MM.1S (cell line): ENCODE measurements around the gene UBL4B.

Source experiments
- DNase-seq: peaks from one replicate; pipeline ENCODE4 v3.0.0-alpha.2; 2015
- H2AFZ ChIP-seq: fragments of 300-600 bp; sonication (generic); 2 replicates; pipeline ENCODE4 v1.6.0; 2016; ENCODE audit warnings: antibody characterized with exemption, low read length
- H3F3A ChIP-seq: fragments of 300-600 bp; sonication (generic); 2 replicates; pipeline ENCODE4 v1.6.1; 2016; ENCODE audit warnings: mild to moderate bottlenecking, antibody characterized with exemption, low read length, moderate library complexity, mixed read lengths; ENCODE audit not compliant: insufficient read depth
- H3K27ac ChIP-seq: fragments of 300-600 bp; sonication (generic); 2 replicates; pipeline ENCODE4 v1.5.1; 2016; ENCODE audit warnings: mild to moderate bottlenecking, low read length
- H3K27me3 ChIP-seq: fragments of 300-600 bp; sonication (generic); replicated peaks from 2 replicates; pipeline ENCODE4 v1.6.0; 2016; ENCODE audit warnings: low read length; ENCODE audit not compliant: insufficient read depth
- H3K36me3 ChIP-seq: fragments of 300-600 bp; sonication (generic); replicated peaks from 2 replicates; pipeline ENCODE4 v1.6.1; 2016; ENCODE audit warnings: mild to moderate bottlenecking, low read length, mixed read lengths; ENCODE audit not compliant: insufficient read depth
- H3K4me1 ChIP-seq: fragments of 300-600 bp; sonication (generic); 2 replicates; pipeline ENCODE4 v1.6.1; 2016; ENCODE audit warnings: low read length, mixed read lengths
- H3K4me2 ChIP-seq: fragments of 300-600 bp; sonication (generic); 2 replicates; pipeline ENCODE4 v1.6.0; 2016; ENCODE audit warnings: low read depth, low read length
- H3K4me3 ChIP-seq: fragments of 300-600 bp; sonication (generic); 2 replicates; pipeline ENCODE4 v1.5.1; 2016; ENCODE audit warnings: low read length, mixed read lengths
- H3K79me2 ChIP-seq: fragments of 300-600 bp; sonication (generic); 2 replicates; pipeline ENCODE4 v1.6.1; 2016; ENCODE audit warnings: mixed run types, low read length, mixed read lengths
- H3K9ac ChIP-seq: fragments of 300-600 bp; sonication (generic); 2 replicates; pipeline ENCODE4 v1.6.1; 2016; ENCODE audit warnings: low read length, mixed read lengths
- H3K9me2 ChIP-seq: fragments of 300-600 bp; sonication (generic); replicated peaks from 2 replicates; pipeline ENCODE4 v1.6.1; 2016; ENCODE audit warnings: mild to moderate bottlenecking, low read length, mixed read lengths; ENCODE audit not compliant: insufficient read depth
- H3K9me3 ChIP-seq: fragments of 300-600 bp; sonication (generic); replicated peaks from 2 replicates; pipeline ENCODE4 v1.6.1; 2016; ENCODE audit warnings: mild to moderate bottlenecking, low read length, mixed read lengths; ENCODE audit not compliant: insufficient read depth
- H4K20me1 ChIP-seq: fragments of 300-600 bp; sonication (generic); 2 replicates; pipeline ENCODE4 v1.6.1; 2016; ENCODE audit warnings: mild to moderate bottlenecking, low read length, moderate library complexity, mixed read lengths; ENCODE audit not compliant: insufficient read depth
- EZH2 ChIP-seq: fragments of 300-600 bp; sonication (generic); optimal IDR thresholded peaks from 2 replicates; pipeline ENCODE3; 2017; ENCODE audit warnings: low read depth, mild to moderate bottlenecking, antibody characterized with exemption, low read length, mixed read lengths
- EZH2phosphoT487 ChIP-seq: fragments of 300-600 bp; sonication (generic); IDR thresholded peaks from 2 replicates; pipeline ENCODE4 v1.6.1; 2018; ENCODE audit warnings: antibody characterized with exemption, low read length
- TF ChIP-seq, protein P1 (sequence below): fragments of 300-600 bp; sonication (generic); IDR thresholded peaks from 2 replicates; pipeline ENCODE4 v1.5.1; 2016; ENCODE audit warnings: antibody characterized with exemption, low read length, mixed read lengths

The UBL4B gene

DNA sequence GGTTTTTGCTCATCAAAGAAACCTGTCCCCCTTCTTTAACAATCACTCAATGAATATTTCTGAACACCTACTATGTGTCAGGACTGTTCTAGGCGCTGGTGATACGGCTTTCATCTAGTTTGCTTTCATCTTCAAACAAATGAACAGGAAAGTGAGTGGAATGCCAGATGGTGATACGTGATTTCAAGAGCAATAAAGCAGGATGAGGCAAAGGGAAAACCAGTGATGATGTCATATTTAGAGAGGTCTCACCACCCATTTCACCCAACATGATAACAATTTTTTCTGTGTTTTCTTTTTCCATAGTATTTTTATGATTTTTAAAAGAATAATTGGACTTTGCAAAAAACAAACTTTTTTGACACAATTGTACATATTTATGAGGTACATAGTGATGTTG, 26.7 kb downstream of the UBL4B start:
- Histone ChIP-seq H3K27me3 (no peaks in the 10 kb centered on the region), H3K27ac (no peak overlapping the region)

DNA sequence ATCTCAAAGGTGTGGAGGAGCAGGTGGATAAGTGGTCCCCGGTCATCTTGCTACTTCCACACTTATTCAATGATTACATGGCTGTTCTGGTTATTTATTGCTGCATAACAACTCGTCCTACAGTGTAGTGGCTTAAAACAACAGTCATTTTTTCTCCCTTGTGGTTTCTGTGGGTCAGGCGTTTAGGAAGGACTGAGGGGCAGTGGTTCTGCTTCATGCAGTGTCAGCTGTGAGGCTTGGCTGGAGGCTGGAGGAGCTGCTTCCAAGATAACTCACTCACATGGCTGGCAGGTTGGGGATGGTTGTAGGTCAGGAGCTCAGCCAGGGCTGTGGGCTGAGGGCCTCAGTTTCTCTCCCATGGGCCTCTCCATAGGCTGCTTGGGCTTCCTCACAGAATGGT, 32.1 kb downstream of the UBL4B start:
- H4K20me1 ChIP-seq = no peaks in the 10 kb centered on the region
- H3K9me3 ChIP-seq = no peaks in the 10 kb centered on the region
- no peak overlapping the region for H2AFZ ChIP-seq
- no peak overlapping the region for H3K4me3 ChIP-seq
- H3K4me2 ChIP-seq = no peak overlapping the region
- H3K9ac ChIP-seq = no peak overlapping the region
- no peaks in the 10 kb centered on the region for H3K9me2 ChIP-seq
- no peaks in the 10 kb centered on the region for H3K27me3 ChIP-seq
- no peaks in the 10 kb centered on the region for H3K36me3 ChIP-seq
- no peak overlapping the region for H3K27ac ChIP-seq
- H3K4me1 ChIP-seq = no peaks in the 10 kb centered on the region
- H3F3A ChIP-seq = no peaks in the 10 kb centered on the region
- DNase-seq = no peak
- TF ChIP-seq EZH2phosphoT487 (no peak), EZH2 (no peak)
- TF ChIP-seq, protein P1, sequence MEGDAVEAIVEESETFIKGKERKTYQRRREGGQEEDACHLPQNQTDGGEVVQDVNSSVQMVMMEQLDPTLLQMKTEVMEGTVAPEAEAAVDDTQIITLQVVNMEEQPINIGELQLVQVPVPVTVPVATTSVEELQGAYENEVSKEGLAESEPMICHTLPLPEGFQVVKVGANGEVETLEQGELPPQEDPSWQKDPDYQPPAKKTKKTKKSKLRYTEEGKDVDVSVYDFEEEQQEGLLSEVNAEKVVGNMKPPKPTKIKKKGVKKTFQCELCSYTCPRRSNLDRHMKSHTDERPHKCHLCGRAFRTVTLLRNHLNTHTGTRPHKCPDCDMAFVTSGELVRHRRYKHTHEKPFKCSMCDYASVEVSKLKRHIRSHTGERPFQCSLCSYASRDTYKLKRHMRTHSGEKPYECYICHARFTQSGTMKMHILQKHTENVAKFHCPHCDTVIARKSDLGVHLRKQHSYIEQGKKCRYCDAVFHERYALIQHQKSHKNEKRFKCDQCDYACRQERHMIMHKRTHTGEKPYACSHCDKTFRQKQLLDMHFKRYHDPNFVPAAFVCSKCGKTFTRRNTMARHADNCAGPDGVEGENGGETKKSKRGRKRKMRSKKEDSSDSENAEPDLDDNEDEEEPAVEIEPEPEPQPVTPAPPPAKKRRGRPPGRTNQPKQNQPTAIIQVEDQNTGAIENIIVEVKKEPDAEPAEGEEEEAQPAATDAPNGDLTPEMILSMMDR = no peak
- no peaks in the 10 kb centered on the region for H3K79me2 ChIP-seq

More for the DNA sequence above, 26.7 kb downstream of the UBL4B start:
- Histone ChIP-seq H4K20me1 (no peaks in the 10 kb centered on the region), H3K36me3 (no peaks in the 10 kb centered on the region), H3K9me2 (no peaks in the 10 kb centered on the region), H3K9me3 (no peaks in the 10 kb centered on the region), H3F3A (no peaks in the 10 kb centered on the region), H3K4me3 (no peak overlapping the region), H3K79me2 (no peaks in the 10 kb centered on the region), H3K4me2 (no peak overlapping the region), H3K4me1 (peaks cover 15% of the 10 kb centered on the region), H3K9ac (no peak overlapping the region), H2AFZ (no peak overlapping the region)
- DNase-seq = no peak
- TF ChIP-seq, protein P1 = no peak
- no peak for TF ChIP-seq EZH2phosphoT487
- no peak for TF ChIP-seq EZH2

DNA sequence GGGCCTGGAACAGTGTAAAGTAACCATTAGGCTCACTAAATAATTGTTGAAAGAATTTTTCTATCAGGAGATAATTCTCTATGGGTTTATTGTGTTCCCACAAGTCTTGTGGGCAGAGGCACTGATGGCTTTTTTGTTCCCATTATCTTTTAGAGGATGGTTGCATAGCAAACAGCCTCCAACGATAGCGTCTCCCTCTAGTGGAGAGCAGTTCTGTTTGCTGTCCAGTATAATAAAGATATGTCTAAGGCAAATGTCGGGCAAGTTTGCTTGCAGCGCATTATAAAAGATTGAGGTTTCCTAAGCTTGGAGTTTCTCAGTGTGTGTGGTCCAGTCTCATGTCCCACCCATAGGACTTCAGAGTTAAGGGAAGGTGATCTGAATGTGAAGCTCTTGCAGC, 36.7 kb downstream of the UBL4B start:
- H3K4me3 ChIP-seq = no peak overlapping the region
- H3K36me3 ChIP-seq = no peaks in the 10 kb centered on the region
- no peaks in the 10 kb centered on the region for H4K20me1 ChIP-seq
- H3K4me2 ChIP-seq = no peak overlapping the region
- TF ChIP-seq, protein P1 = no peak; the same call in 1 of the 2 replicates
- TF ChIP-seq EZH2phosphoT487 (no peak), EZH2 (no peak)
- no peak overlapping the region for H2AFZ ChIP-seq
- no peaks in the 10 kb centered on the region for H3K9me3 ChIP-seq
- no peaks in the 10 kb centered on the region for H3F3A ChIP-seq
- H3K27ac ChIP-seq = no peak overlapping the region
- H3K4me1 ChIP-seq = no peaks in the 10 kb centered on the region
- no peak for DNase-seq
- H3K9ac ChIP-seq = no peak overlapping the region
- no peaks in the 10 kb centered on the region for H3K27me3 ChIP-seq
- no peaks in the 10 kb centered on the region for H3K79me2 ChIP-seq
- H3K9me2 ChIP-seq = no peaks in the 10 kb centered on the region
